ENCODE results near the gene PGM2L1.
"Not testable (repeated sequence)": the region's sequence is repeated elsewhere in the genome, so short reads cannot be mapped to it uniquely, and the experiment has no call there.

Gene PGM2L1

DNA sequence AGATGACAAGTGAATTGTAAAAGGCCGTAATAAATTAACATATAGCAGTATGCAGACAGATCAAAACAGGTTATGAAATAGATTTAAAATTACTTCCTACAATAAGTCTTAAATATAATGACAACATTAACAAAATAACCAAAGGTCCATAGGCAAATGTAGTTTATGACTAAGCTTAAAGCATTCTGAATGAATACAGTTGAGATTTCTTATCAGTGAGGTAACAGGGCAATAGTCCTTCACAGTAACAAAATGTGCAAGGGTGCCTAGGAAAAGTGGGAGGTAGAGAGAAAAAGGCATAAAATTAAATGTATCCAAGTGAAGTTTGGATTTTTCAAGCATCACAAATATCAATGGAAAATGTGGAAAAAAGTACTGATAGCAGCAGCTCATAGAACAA is 65.9 kb downstream of the PGM2L1 start:
- no peaks in the 10 kb centered on the region for H3K27me3 ChIP-seq (ENCODE audit: insufficient read depth, low read length, poor library complexity, severe bottlenecking)
- no peaks in the 10 kb centered on the region for H3F3A ChIP-seq (ENCODE audit: low read depth)
- no peak overlapping the region for H3K9ac ChIP-seq (ENCODE audit: low read depth, low read length, poor library complexity, severe bottlenecking)
- H3K4me1 ChIP-seq (ENCODE audit: insufficient read depth, low read length, poor library complexity, severe bottlenecking), result peaks cover 10% of the 10 kb centered on the region
- no peak overlapping the region for H3K4me2 ChIP-seq (ENCODE audit: low read depth, low read length, poor library complexity, severe bottlenecking)
- no peak for TF ChIP-seq EZH2phosphoT487 (IDR thresholded peaks at IDR 0.05; ENCODE audit: borderline replicate concordance)
- no peak for TF ChIP-seq CTCF (conservative IDR thresholded peaks at IDR 0.05; ENCODE audit: low read length)
- no peaks in the 10 kb centered on the region for H3K9me2 ChIP-seq (replicated peaks; ENCODE audit: low read depth, low read length)
- H3K79me2 ChIP-seq (ENCODE audit: insufficient read depth, low read length), result no peaks in the 10 kb centered on the region
- H2AFZ ChIP-seq (ENCODE audit: low read length), result no peak overlapping the region
- no peaks in the 10 kb centered on the region for H3K9me3 ChIP-seq (ENCODE audit: insufficient read depth, low read depth, low read length)
- peaks cover 15% of the 10 kb centered on the region; the same call in 1 of the 2 replicates for H3K36me3 ChIP-seq (ENCODE audit: insufficient read depth, low read length)
- H4K20me1 ChIP-seq (ENCODE audit: insufficient read depth, low read length, poor library complexity, severe bottlenecking), result no peaks in the 10 kb centered on the region
- no peak overlapping the region for H3K4me3 ChIP-seq (ENCODE audit: low read length, poor library complexity, severe bottlenecking)

- not testable (repeated sequence) for H3K36me3 ChIP-seq (ENCODE audit: insufficient read depth, low read length); H3K9me3 ChIP-seq (ENCODE audit: insufficient read depth, low read depth, low read length); H2AFZ ChIP-seq (ENCODE audit: low read length); H3K4me2 ChIP-seq (ENCODE audit: low read depth, low read length, poor library complexity, severe bottlenecking); H3K79me2 ChIP-seq (ENCODE audit: insufficient read depth, low read length); H3K9ac ChIP-seq (ENCODE audit: low read depth, low read length, poor library complexity, severe bottlenecking); H3F3A ChIP-seq (ENCODE audit: low read depth); H3K9me2 ChIP-seq (replicated peaks; ENCODE audit: low read depth, low read length); H3K4me3 ChIP-seq (ENCODE audit: low read length, poor library complexity, severe bottlenecking); H3K4me1 ChIP-seq (ENCODE audit: insufficient read depth, low read length, poor library complexity, severe bottlenecking); H3K27me3 ChIP-seq (ENCODE audit: insufficient read depth, low read length, poor library complexity, severe bottlenecking); H4K20me1 ChIP-seq (ENCODE audit: insufficient read depth, low read length, poor library complexity, severe bottlenecking)
Measured at GRCh38 chr11:74331000-74331399, 67.2 kb downstream of the PGM2L1 start.

GRCh38 chr11:74330075-74330858 is 68.0 kb downstream of the PGM2L1 start:
- Histone ChIP-seq H3F3A (ENCODE audit: low read depth) (no peaks in the 10 kb centered on the region), H2AFZ (ENCODE audit: low read length) (no peak overlapping the region), H3K27me3 (ENCODE audit: insufficient read depth, low read length, poor library complexity, severe bottlenecking) (no peaks in the 10 kb centered on the region), H3K79me2 (ENCODE audit: insufficient read depth, low read length) (no peaks in the 10 kb centered on the region), H3K4me3 (ENCODE audit: low read length, poor library complexity, severe bottlenecking) (no peak overlapping the region), H4K20me1 (ENCODE audit: insufficient read depth, low read length, poor library complexity, severe bottlenecking) (no peaks in the 10 kb centered on the region), H3K36me3 (ENCODE audit: insufficient read depth, low read length) (no peaks in the 10 kb centered on the region), H3K9ac (ENCODE audit: low read depth, low read length, poor library complexity, severe bottlenecking) (no peak overlapping the region), H3K4me1 (ENCODE audit: insufficient read depth, low read length, poor library complexity, severe bottlenecking) (peaks cover 10% of the 10 kb centered on the region), H3K9me2 (replicated peaks; ENCODE audit: low read depth, low read length) (no peaks in the 10 kb centered on the region), H3K4me2 (ENCODE audit: low read depth, low read length, poor library complexity, severe bottlenecking) (peak overlapping the region; percentile 15), H3K9me3 (ENCODE audit: insufficient read depth, low read depth, low read length) (no peaks in the 10 kb centered on the region)
- no peak for TF ChIP-seq CTCF (conservative IDR thresholded peaks at IDR 0.05; ENCODE audit: low read length)
- TF ChIP-seq EZH2phosphoT487 (IDR thresholded peaks at IDR 0.05; ENCODE audit: borderline replicate concordance), result no peak

DNA sequence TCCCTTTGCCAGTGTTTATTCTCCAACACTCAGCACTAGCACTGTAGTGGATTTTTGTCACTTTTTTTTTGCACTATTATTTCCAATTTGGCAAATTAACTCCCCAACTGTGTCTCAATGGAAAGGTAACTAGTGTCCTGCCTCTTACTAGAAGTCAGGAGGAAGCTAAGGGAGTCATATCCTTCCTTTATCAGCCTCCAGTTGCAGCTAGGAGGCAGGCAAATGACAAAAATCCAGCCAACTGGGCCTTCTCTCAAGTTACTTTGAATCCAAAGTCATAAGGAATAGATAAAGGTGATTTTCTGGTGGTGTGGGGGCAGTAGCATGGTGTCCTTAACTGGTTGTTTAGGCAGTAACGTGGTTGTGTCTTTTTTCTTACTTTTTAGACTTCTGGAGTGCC is 71.2 kb downstream of the PGM2L1 start:
- H3K79me2 ChIP-seq (ENCODE audit: insufficient read depth, low read length), result no peaks in the 10 kb centered on the region
- no peaks in the 10 kb centered on the region for H3F3A ChIP-seq (ENCODE audit: low read depth)
- TF ChIP-seq EZH2phosphoT487 (IDR thresholded peaks at IDR 0.05; ENCODE audit: borderline replicate concordance) (no peak), CTCF (conservative IDR thresholded peaks at IDR 0.05; ENCODE audit: low read length) (no peak)
- no peak overlapping the region for H3K4me3 ChIP-seq (ENCODE audit: low read length, poor library complexity, severe bottlenecking)
- H3K9me2 ChIP-seq (replicated peaks; ENCODE audit: low read depth, low read length), result no peaks in the 10 kb centered on the region
- H4K20me1 ChIP-seq (ENCODE audit: insufficient read depth, low read length, poor library complexity, severe bottlenecking), result no peaks in the 10 kb centered on the region
- H3K27me3 ChIP-seq (ENCODE audit: insufficient read depth, low read length, poor library complexity, severe bottlenecking), result no peaks in the 10 kb centered on the region
- no peaks in the 10 kb centered on the region for H3K36me3 ChIP-seq (ENCODE audit: insufficient read depth, low read length)
- no peak overlapping the region for H2AFZ ChIP-seq (ENCODE audit: low read length)
- no peak overlapping the region for H3K9ac ChIP-seq (ENCODE audit: low read depth, low read length, poor library complexity, severe bottlenecking)
- H3K4me1 ChIP-seq (ENCODE audit: insufficient read depth, low read length, poor library complexity, severe bottlenecking), result peaks cover 10% of the 10 kb centered on the region
- H3K9me3 ChIP-seq (ENCODE audit: insufficient read depth, low read depth, low read length), result no peaks in the 10 kb centered on the region
- no peak overlapping the region for H3K4me2 ChIP-seq (ENCODE audit: low read depth, low read length, poor library complexity, severe bottlenecking)
